HepG2 (cell line): ENCODE measurements around the gene OR13D1. TPM values are rescaled to one million over a fixed set of nuclear protein-coding genes. Genes with fewer than 3 reads are reported as not detected.

ENCODE experiments used
- ATAC-seq: fragments of 200-7000 bp; cut with Tn5 transposase; 3 replicates; pipeline ENCODE4 v1.9.1; 2020; ENCODE audit warnings: mild to moderate bottlenecking, moderate library complexity
- BruUV-seq: library from RNA; stranded (reverse); fragments of 400-500 nt; replicated peaks from 2 replicates; lab custom pipeline; 2021; lab: Mats Ljungman, UMichigan
- CTCF ChIA-PET: fragments of 300-600 bp; formaldehyde crosslinking; extraction: SDS; loops from one replicate; lab custom pipeline; 2021; ENCODE audit warnings: low total read pairs, inconsistent platforms, low intra/inter-chr PET ratio; lab: Yijun Ruan, JAX
- POLR2A ChIA-PET: fragments of 350-600 bp; sonication (Branson Sonifier 250); formaldehyde crosslinking; loops from one replicate; lab custom pipeline; 2020; ENCODE audit warnings: antibody characterized with exemption, inconsistent platforms; lab: Yijun Ruan, JAX
- DNase-seq: peaks from one replicate; pipeline ENCODE4 v3.0.0-alpha.2; 2015; ENCODE audit warnings: low spot score
- FAIRE-seq: peaks from 3 replicates; lab custom pipeline; 2011; peaks lifted over from hg19 to GRCh38; lab: Jason Lieb, UNC
- H2AFZ ChIP-seq: one replicate; pipeline ENCODE4 v1.6.1; 2011; ENCODE audit warnings: low read length, inconsistent platforms
- H3K27ac ChIP-seq: fragments of 300-600 bp; 3 replicates; pipeline ENCODE4 v1.8.0; 2011; ENCODE audit warnings: mixed run types, mild to moderate bottlenecking, mixed read lengths, low read length, inconsistent platforms; ENCODE audit not compliant: insufficient read depth; ENCODE audit errors: extremely low read length
- H3K27me3 ChIP-seq, 2 experiments: fragments of 200-600 bp in 1 of 2; 2 replicates in 1 of 2; 3 replicates in 1 of 2; pipeline versions ENCODE4 v1.6.0 to v1.8.0; 2011; ENCODE audit warnings: low read length in 2 of 2, mild to moderate bottlenecking in 2 of 2, moderate library complexity in 2 of 2, inconsistent platforms in 1 of 2; ENCODE audit not compliant: insufficient read depth in 2 of 2, control insufficient read depth in 1 of 2
- H3K36me3 ChIP-seq, 2 experiments: fragments of 200-600 bp in 1 of 2; replicated peaks in 1 of 2; 2 replicates in 1 of 2; 3 replicates in 1 of 2; pipeline versions ENCODE4 v1.5.1 to v1.8.0; 2011; ENCODE audit warnings: low read length in 2 of 2, inconsistent platforms in 1 of 2; ENCODE audit not compliant: insufficient read depth in 2 of 2, control insufficient read depth in 1 of 2
- H3K4me1 ChIP-seq: 2 replicates; pipeline ENCODE4 v1.5.1; 2012; ENCODE audit warnings: low read length, inconsistent platforms; ENCODE audit not compliant: insufficient read depth
- H3K4me2 ChIP-seq: 2 replicates; pipeline ENCODE4 v1.6.0; 2011; ENCODE audit warnings: low read depth, low read length, inconsistent platforms
- H3K4me3 ChIP-seq, 3 experiments: fragments of 200-600 bp in 1 of 3; sonication (generic), shearing (Covaris generic) in 1 of 3; replicated peaks in 1 of 3; 2 replicates each; pipeline ENCODE4 v1.5.1; 2011 to 2016; ENCODE audit warnings: low read length in 3 of 3, inconsistent platforms in 2 of 3, low read depth in 2 of 3, mild to moderate bottlenecking in 2 of 3, control low read depth in 1 of 3, mixed read lengths in 1 of 3; ENCODE audit not compliant: insufficient read depth in 1 of 3
- H3K79me2 ChIP-seq: one replicate; pipeline ENCODE4 v1.6.1; 2011; ENCODE audit warnings: low read length, inconsistent platforms; ENCODE audit not compliant: insufficient read depth
- H3K9ac ChIP-seq: 2 replicates; pipeline ENCODE4 v1.6.0; 2011; ENCODE audit warnings: mild to moderate bottlenecking, low read depth, low read length, inconsistent platforms; ENCODE audit not compliant: insufficient read depth
- H3K9me3 ChIP-seq: 2 replicates; pipeline ENCODE4 v1.5.1; 2012; ENCODE audit warnings: mild to moderate bottlenecking, low read length
- H4K20me1 ChIP-seq: 2 replicates; pipeline ENCODE4 v1.6.0; 2011; ENCODE audit warnings: inconsistent platforms, mild to moderate bottlenecking, low read length, moderate library complexity; ENCODE audit not compliant: insufficient read depth
- DNMT3B ChIP-seq: conservative IDR thresholded peaks from 2 replicates; pipeline ENCODE4 v1.6.1; 2016; ENCODE audit warnings: missing biosample characterization, control low read depth
- EP300 ChIP-seq, 3 experiments: sonication (generic) in 1 of 3; formaldehyde crosslinking in 1 of 3; IDR thresholded peaks; 2 replicates each; pipeline versions ENCODE4 v1.5.1 to v1.6.1; 2011 to 2020; ENCODE audit warnings: low read depth in 2 of 3, low read length in 2 of 3, borderline replicate concordance in 1 of 3, improper control_type of control experiment in 1 of 3, mild to moderate bottlenecking in 1 of 3, missing genetic modification reagents in 1 of 3, moderate library complexity in 1 of 3
- FOXP1 ChIP-seq, 2 experiments: fragments of 450-650 bp in 1 of 2; IDR thresholded peaks; 2 replicates each; pipeline ENCODE4 v1.6.1; 2017 to 2018; ENCODE audit warnings: antibody characterized with exemption in 1 of 2
- GATAD2A ChIP-seq: IDR thresholded peaks from 2 replicates; pipeline ENCODE4 v1.6.1; 2016
- ZNF12 ChIP-seq: sonication (generic); formaldehyde crosslinking; IDR thresholded peaks from 2 replicates; pipeline ENCODE4 v1.5.0; 2020; ENCODE audit warnings: missing genetic modification reagents
- ZNF124 ChIP-seq: sonication (generic); formaldehyde crosslinking; IDR thresholded peaks from 2 replicates; pipeline ENCODE4 v1.4.0; 2020; ENCODE audit warnings: missing genetic modification reagents
- ZNF33A ChIP-seq: sonication (generic); formaldehyde crosslinking; IDR thresholded peaks from 2 replicates; pipeline ENCODE4 v1.5.1; 2020; ENCODE audit warnings: missing genetic modification reagents, mild to moderate bottlenecking, moderate library complexity, borderline replicate concordance
- ZNF629 ChIP-seq: sonication (generic); formaldehyde crosslinking; conservative IDR thresholded peaks from 2 replicates; pipeline ENCODE4 v1.5.0; 2020; ENCODE audit warnings: missing genetic modification reagents
- ZNF672 ChIP-seq: sonication (generic); formaldehyde crosslinking; IDR thresholded peaks from 2 replicates; pipeline ENCODE4 v1.8.1; 2022; ENCODE audit warnings: missing genetic modification reagents
- ZNF674 ChIP-seq: sonication (generic); formaldehyde crosslinking; IDR thresholded peaks from 2 replicates; pipeline ENCODE4 v1.5.0; 2020; ENCODE audit warnings: low read depth, mild to moderate bottlenecking, missing genetic modification reagents
- ZNF678 ChIP-seq: sonication (generic); formaldehyde crosslinking; IDR thresholded peaks from 2 replicates; pipeline ENCODE4 v1.4.0; 2020; ENCODE audit warnings: mild to moderate bottlenecking, missing genetic modification reagents
- ZNF776 ChIP-seq: sonication (generic); formaldehyde crosslinking; IDR thresholded peaks from 2 replicates; pipeline ENCODE4 v1.4.0; 2020; ENCODE audit warnings: mild to moderate bottlenecking, missing genetic modification reagents
- ZSCAN25 ChIP-seq: sonication (generic); formaldehyde crosslinking; IDR thresholded peaks from 2 replicates; pipeline ENCODE4 v1.8.0; 2022; ENCODE audit warnings: mild to moderate bottlenecking, missing genetic modification reagents
- WGBS: methylation state at CpG from one replicate; pipeline ENCODE4 v1.1.6; 2017; ENCODE audit warnings: low lambda C conversion rate; 5-methylcytosine and 5-hydroxymethylcytosine counted together
- in situ Hi-C: cut with HindIII; loops from 2 replicates; pipeline ENCODE4 v1.10.0; 2017; ENCODE audit warnings: low pct_unique_long_range_greater_than_20kb; ENCODE audit not compliant: extremely low pct_ligation_motif_present
- intact Hi-C: fragments of 100-400 bp; cut with micrococcal nuclease; formaldehyde crosslinking; loops from one replicate; pipeline ENCODE4 v1.10.0; 2022; ENCODE audit not compliant: unreplicated experiment
- polyA plus RNA-seq, 8 experiments: library from polyadenylated mRNA; depleted of rRNA in 3 of 8; stranded (reverse) in 7 of 8; unstranded in 1 of 8; fragments of >200 nt; fragmentation: Illumina TruSeq in 4 of 8; extraction: Trizol in 4 of 8; gene quantifications; 2 replicates each; pipeline versions ENCODE4 v1.2.1 to v1.2.3, GENCODE V29; 2011 to 2016; ENCODE audit warnings: low read depth in 4 of 8, missing spikeins in 1 of 8, mixed read lengths in 1 of 8; ENCODE audit not compliant: insufficient read depth in 1 of 8
- total RNA-seq, 5 experiments: library from RNA; depleted of rRNA; stranded (reverse); fragments of >200 nt; fragmentation: Illumina TruSeq; extraction: Trizol; gene quantifications; 2 replicates each; pipeline ENCODE4 v1.2.3, GENCODE V29; 2016; ENCODE audit warnings: low read depth in 1 of 5
- TF ChIP-seq, protein P1 (sequence below): sonication (generic); formaldehyde crosslinking; IDR thresholded peaks from 2 replicates; pipeline ENCODE4 v1.8.1; 2023; ENCODE audit warnings: mild to moderate bottlenecking, moderate library complexity, missing genetic modification reagents
- TF ChIP-seq, protein P2 (sequence below): sonication (generic); formaldehyde crosslinking; IDR thresholded peaks from 2 replicates; pipeline ENCODE4 v1.4.0; 2020; ENCODE audit warnings: missing genetic modification reagents, borderline replicate concordance
- TF ChIP-seq, protein P3 (sequence below): IDR thresholded peaks from 2 replicates; pipeline ENCODE4 v1.6.1; 2018; ENCODE audit warnings: missing genetic modification reagents

OR13D1 gene
- total and polyA plus RNA-seq, 2 of the 13 experiments (the other 11 are each of a cell fraction or from before 2014, with no cell fraction given): not detected

DNA sequence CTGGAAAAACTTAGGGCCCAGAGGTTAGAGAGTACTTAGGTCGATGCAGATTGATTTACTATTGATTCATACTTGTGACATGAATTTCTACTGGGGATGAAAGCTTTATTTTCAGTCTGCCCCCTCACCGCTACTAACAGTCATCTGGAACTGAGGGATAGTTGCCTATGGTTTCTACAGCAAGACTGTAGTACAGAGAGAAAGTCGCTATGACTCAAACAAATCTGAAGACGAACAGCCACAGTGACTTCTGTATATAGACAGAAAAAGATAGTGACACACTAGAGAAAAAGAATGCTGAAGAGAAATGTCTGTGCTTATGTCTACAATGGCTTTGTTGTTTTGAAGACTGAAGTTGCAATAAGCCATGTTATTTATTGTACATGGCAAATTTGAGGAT is 17.3 kb downstream of the OR13D1 start:
- no peaks in the 10 kb centered on the region for H3K27me3 ChIP-seq
- no peaks in the 10 kb centered on the region for H3K4me1 ChIP-seq
- CTCF ChIA-PET: no interaction called here
- no peak overlapping the region for H3K4me2 ChIP-seq
- H3K9ac ChIP-seq: no peak overlapping the region
- BruUV-seq: no TSS peak
- no peaks in the 10 kb centered on the region for H3K36me3 ChIP-seq
- DNase-seq (no peak), FAIRE-seq (no peak), ATAC-seq (no peak)
- H4K20me1 ChIP-seq: no peaks in the 10 kb centered on the region
- H3K79me2 ChIP-seq: no peaks in the 10 kb centered on the region
- intact Hi-C loops: no loop called here
- no peaks in the 10 kb centered on the region for H3K9me3 ChIP-seq
- no peak overlapping the region for H2AFZ ChIP-seq
- WGBS: 25% methylated on average over 4 of the region's 4 CpGs
- POLR2A ChIA-PET: no interaction called here
- no peak for TF ChIP-seq DNMT3B (CRISPR knock-in tag)
- TF ChIP-seq ZNF674 (CRISPR knock-in tag): no peak
- no peak for TF ChIP-seq ZNF678
- TF ChIP-seq ZSCAN25 (CRISPR knock-in tag): no peak
- TF ChIP-seq ZNF672: no peak
- TF ChIP-seq ZNF776 (CRISPR knock-in tag): no peak
- TF ChIP-seq ZNF629 (CRISPR knock-in tag): no peak
- TF ChIP-seq, protein P1, sequence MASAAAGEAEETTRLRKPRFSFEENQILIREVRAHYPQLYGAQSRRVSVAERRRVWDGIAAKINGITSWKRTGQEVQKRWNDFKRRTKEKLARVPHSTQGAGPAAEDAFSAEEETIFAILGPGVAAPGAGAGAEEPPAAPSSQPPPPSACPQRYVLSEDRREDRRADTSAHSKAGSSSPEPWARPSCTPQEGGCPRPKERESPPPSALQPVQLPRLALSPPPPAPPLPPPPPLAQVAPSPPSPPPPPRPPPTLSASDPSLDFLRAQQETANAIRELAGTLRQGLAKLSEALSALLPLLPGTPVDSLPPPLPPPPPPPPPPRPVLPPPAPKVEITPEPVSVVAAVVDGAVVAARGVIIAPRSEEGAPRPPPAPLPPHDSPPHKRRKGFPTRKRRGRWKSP (CRISPR knock-in tag): no peak
- TF ChIP-seq ZNF12 (CRISPR knock-in tag): no peak
- TF ChIP-seq, protein P2, sequence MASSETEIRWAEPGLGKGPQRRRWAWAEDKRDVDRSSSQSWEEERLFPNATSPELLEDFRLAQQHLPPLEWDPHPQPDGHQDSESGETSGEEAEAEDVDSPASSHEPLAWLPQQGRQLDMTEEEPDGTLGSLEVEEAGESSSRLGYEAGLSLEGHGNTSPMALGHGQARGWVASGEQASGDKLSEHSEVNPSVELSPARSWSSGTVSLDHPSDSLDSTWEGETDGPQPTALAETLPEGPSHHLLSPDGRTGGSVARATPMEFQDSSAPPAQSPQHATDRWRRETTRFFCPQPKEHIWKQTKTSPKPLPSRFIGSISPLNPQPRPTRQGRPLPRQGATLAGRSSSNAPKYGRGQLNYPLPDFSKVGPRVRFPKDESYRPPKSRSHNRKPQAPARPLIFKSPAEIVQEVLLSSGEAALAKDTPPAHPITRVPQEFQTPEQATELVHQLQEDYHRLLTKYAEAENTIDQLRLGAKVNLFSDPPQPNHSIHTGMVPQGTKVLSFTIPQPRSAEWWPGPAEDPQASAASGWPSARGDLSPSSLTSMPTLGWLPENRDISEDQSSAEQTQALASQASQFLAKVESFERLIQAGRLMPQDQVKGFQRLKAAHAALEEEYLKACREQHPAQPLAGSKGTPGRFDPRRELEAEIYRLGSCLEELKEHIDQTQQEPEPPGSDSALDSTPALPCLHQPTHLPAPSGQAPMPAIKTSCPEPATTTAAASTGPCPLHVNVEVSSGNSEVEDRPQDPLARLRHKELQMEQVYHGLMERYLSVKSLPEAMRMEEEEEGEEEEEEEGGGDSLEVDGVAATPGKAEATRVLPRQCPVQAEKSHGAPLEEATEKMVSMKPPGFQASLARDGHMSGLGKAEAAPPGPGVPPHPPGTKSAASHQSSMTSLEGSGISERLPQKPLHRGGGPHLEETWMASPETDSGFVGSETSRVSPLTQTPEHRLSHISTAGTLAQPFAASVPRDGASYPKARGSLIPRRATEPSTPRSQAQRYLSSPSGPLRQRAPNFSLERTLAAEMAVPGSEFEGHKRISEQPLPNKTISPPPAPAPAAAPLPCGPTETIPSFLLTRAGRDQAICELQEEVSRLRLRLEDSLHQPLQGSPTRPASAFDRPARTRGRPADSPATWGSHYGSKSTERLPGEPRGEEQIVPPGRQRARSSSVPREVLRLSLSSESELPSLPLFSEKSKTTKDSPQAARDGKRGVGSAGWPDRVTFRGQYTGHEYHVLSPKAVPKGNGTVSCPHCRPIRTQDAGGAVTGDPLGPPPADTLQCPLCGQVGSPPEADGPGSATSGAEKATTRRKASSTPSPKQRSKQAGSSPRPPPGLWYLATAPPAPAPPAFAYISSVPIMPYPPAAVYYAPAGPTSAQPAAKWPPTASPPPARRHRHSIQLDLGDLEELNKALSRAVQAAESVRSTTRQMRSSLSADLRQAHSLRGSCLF: no peak
- TF ChIP-seq, protein P3, sequence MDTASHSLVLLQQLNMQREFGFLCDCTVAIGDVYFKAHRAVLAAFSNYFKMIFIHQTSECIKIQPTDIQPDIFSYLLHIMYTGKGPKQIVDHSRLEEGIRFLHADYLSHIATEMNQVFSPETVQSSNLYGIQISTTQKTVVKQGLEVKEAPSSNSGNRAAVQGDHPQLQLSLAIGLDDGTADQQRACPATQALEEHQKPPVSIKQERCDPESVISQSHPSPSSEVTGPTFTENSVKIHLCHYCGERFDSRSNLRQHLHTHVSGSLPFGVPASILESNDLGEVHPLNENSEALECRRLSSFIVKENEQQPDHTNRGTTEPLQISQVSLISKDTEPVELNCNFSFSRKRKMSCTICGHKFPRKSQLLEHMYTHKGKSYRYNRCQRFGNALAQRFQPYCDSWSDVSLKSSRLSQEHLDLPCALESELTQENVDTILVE (CRISPR knock-in tag): no peak
- no peak for TF ChIP-seq FOXP1 (IDR thresholded peaks at IDR 0.05)
- TF ChIP-seq FOXP1 (CRISPR knock-in tag; IDR thresholded peaks at IDR 0.05): no peak
- no peak for TF ChIP-seq ZNF33A (CRISPR knock-in tag)
- TF ChIP-seq GATAD2A (CRISPR knock-in tag): no peak
- no peak for TF ChIP-seq EP300 (IDR thresholded peaks at IDR 0.05; ENCODE audit: low read depth in 2 of 2, low read length in 2 of 2)
- TF ChIP-seq EP300 (CRISPR knock-in tag; IDR thresholded peaks at IDR 0.05; ENCODE audit: borderline replicate concordance): no peak
- no peak for TF ChIP-seq ZNF124 (CRISPR knock-in tag)
- H3K4me3 ChIP-seq: no peak overlapping the region
- in situ Hi-C loops: no loop called here
- no peak overlapping the region for H3K27ac ChIP-seq
